IMR-90 (cell line): ENCODE measurements around the gene SCARB1. TPM values are rescaled to one million over a fixed set of nuclear protein-coding genes. Genes with fewer than 3 reads are reported as not detected.

ENCODE experiments used
- ATAC-seq: fragments of 200-7000 bp; cut with Tn5 transposase; 2 replicates; pipeline ENCODE4 v1.9.1; 2020; ENCODE audit warnings: low read depth, mild to moderate bottlenecking, moderate library complexity
- BruUV-seq: library from RNA; stranded (reverse); fragments of 400-500 nt; replicated peaks from 2 replicates; lab custom pipeline; 2021; lab: Mats Ljungman, UMichigan
- CTCF ChIA-PET: fragments of 300-600 bp; formaldehyde crosslinking; extraction: SDS; loops from one replicate; lab custom pipeline; 2021; ENCODE audit warnings: antibody characterized with exemption; lab: Yijun Ruan, JAX
- POLR2A ChIA-PET: fragments of 300-600 bp; sonication (Branson Sonifier 250); formaldehyde crosslinking; loops from one replicate; lab custom pipeline; 2022; ENCODE audit warnings: antibody characterized with exemption; ENCODE audit not compliant: unreplicated experiment; lab: Charles Lee
- DNase-seq: peaks from one replicate; pipeline ENCODE4 v3.0.0; 2013
- H2AFZ ChIP-seq: replicated peaks from 2 replicates; pipeline ENCODE3; 2013; ENCODE audit warnings: low read length, mild to moderate bottlenecking; ENCODE audit not compliant: poor library complexity
- H2AK5ac ChIP-seq: 2 replicates; pipeline ENCODE4 v1.6.1; 2013; ENCODE audit warnings: low read depth, low read length, inconsistent platforms
- H2AK9ac ChIP-seq: replicated peaks from 2 replicates; pipeline ENCODE3; 2013; ENCODE audit warnings: mild to moderate bottlenecking, low read depth, low read length, moderate library complexity; ENCODE audit not compliant: poor library complexity
- H2BK120ac ChIP-seq: 2 replicates; pipeline ENCODE4 v1.6.1; 2013; ENCODE audit warnings: low read depth, low read length, inconsistent platforms
- H2BK15ac ChIP-seq: 3 replicates; pipeline ENCODE4 v1.6.1; 2013; ENCODE audit warnings: low read depth, low read length, inconsistent platforms
- H2BK20ac ChIP-seq: 2 replicates; pipeline ENCODE4 v1.6.1; 2013; ENCODE audit warnings: low read depth, mild to moderate bottlenecking, inconsistent platforms, low read length, moderate library complexity
- H2BK5ac ChIP-seq: 2 replicates; pipeline ENCODE4 v1.6.1; 2013; ENCODE audit warnings: mild to moderate bottlenecking, low read depth, low read length, inconsistent platforms; ENCODE audit not compliant: poor library complexity, severe bottlenecking
- H3K14ac ChIP-seq: replicated peaks from 2 replicates; pipeline ENCODE4 v1.6.1; 2013; ENCODE audit warnings: low read depth, low read length, inconsistent platforms
- H3K18ac ChIP-seq: 2 replicates; pipeline ENCODE4 v1.6.1; 2013; ENCODE audit warnings: low read depth, low read length, control low read depth
- H3K23ac ChIP-seq: 2 replicates; pipeline ENCODE4 v1.6.1; 2013; ENCODE audit warnings: low read depth, low read length, inconsistent platforms
- H3K27ac ChIP-seq: 2 replicates; pipeline ENCODE4 v1.5.1; 2013; ENCODE audit warnings: mild to moderate bottlenecking, control low read depth, low read length; ENCODE audit not compliant: insufficient read depth
- H3K27me3 ChIP-seq: 2 replicates; pipeline ENCODE4 v1.6.1; 2013; ENCODE audit warnings: low read length; ENCODE audit not compliant: control insufficient read depth, insufficient read depth
- H3K36me3 ChIP-seq: 2 replicates; pipeline ENCODE4 v1.6.1; 2013; ENCODE audit warnings: low read length, mixed read lengths; ENCODE audit not compliant: control insufficient read depth, insufficient read depth
- H3K4ac ChIP-seq: 2 replicates; pipeline ENCODE4 v1.6.1; 2013; ENCODE audit warnings: low read depth, low read length, inconsistent platforms
- H3K4me1 ChIP-seq: 2 replicates; pipeline ENCODE4 v1.6.1; 2013; ENCODE audit warnings: low read length, mixed read lengths; ENCODE audit not compliant: control insufficient read depth, insufficient read depth
- H3K4me2 ChIP-seq: 2 replicates; pipeline ENCODE4 v1.6.1; 2013; ENCODE audit warnings: low read depth, mild to moderate bottlenecking, control low read depth, low read length, moderate library complexity
- H3K4me3 ChIP-seq: 2 replicates; pipeline ENCODE4 v1.5.1; 2013; ENCODE audit warnings: low read depth, mild to moderate bottlenecking, control low read depth, low read length, moderate library complexity; ENCODE audit not compliant: insufficient read depth
- H3K56ac ChIP-seq: 2 replicates; pipeline ENCODE4 v1.6.1; 2013; ENCODE audit warnings: low read length, inconsistent platforms; ENCODE audit not compliant: insufficient read depth; ENCODE audit errors: extremely low read depth
- H3K79me1 ChIP-seq, 2 experiments: 2 replicates each; pipeline ENCODE4 v1.6.1; 2013; ENCODE audit warnings: low read length in 2 of 2, inconsistent platforms in 1 of 2, low read depth in 1 of 2
- H3K9ac ChIP-seq: 2 replicates; pipeline ENCODE4 v1.6.1; 2013; ENCODE audit warnings: low read depth, low read length, control low read depth
- H3K9me1 ChIP-seq: 2 replicates; pipeline ENCODE4 v1.6.1; 2013; ENCODE audit warnings: low read length, inconsistent platforms; ENCODE audit not compliant: insufficient read depth
- H3K9me3 ChIP-seq: 2 replicates; pipeline ENCODE4 v1.6.1; 2013; ENCODE audit warnings: low read length; ENCODE audit not compliant: control insufficient read depth, insufficient read depth
- H4K20me1 ChIP-seq: 2 replicates; pipeline ENCODE4 v1.6.1; 2013; ENCODE audit warnings: low read length, inconsistent platforms; ENCODE audit not compliant: insufficient read depth
- H4K5ac ChIP-seq: 2 replicates; pipeline ENCODE4 v1.6.1; 2013; ENCODE audit warnings: mild to moderate bottlenecking, low read depth, low read length, control low read depth
- H4K8ac ChIP-seq, 2 experiments: 2 replicates each; pipeline ENCODE4 v1.6.1; 2013; ENCODE audit warnings: low read depth in 2 of 2, low read length in 2 of 2, control low read depth in 1 of 2, inconsistent platforms in 1 of 2
- H4K91ac ChIP-seq: 2 replicates; pipeline ENCODE4 v1.6.1; 2013; ENCODE audit warnings: low read depth, low read length, inconsistent platforms; ENCODE audit not compliant: insufficient read depth
- USF2 ChIP-seq: fragments of 150-350 bp; IDR thresholded peaks from 2 replicates; pipeline ENCODE4 v1.6.1; 2017; ENCODE audit warnings: mild to moderate bottlenecking, antibody characterized with exemption, low read length, low read depth
- WGBS, 2 experiments: methylation state at CpG; one replicate each; pipeline versions ENCODE4 v1.1.5 to v1.1.7; 2013; ENCODE audit warnings: missing lambda C conversion rate in 2 of 2; ENCODE audit not compliant: insufficient read length in 1 of 2; ENCODE audit errors: extremely low coverage in 2 of 2; 5-methylcytosine and 5-hydroxymethylcytosine counted together
- dilution Hi-C: fragments of 300-500 bp; cut with HindIII; formaldehyde crosslinking; loops from one replicate; pipeline ENCODE4 v1.14.3; 2018; ENCODE audit warnings: low sequenced_read_pairs; ENCODE audit not compliant: unreplicated experiment
- in situ Hi-C: fragments of 300-500 bp; cut with MboI; formaldehyde crosslinking; loops from 3 replicates; pipeline ENCODE4 v1.14.3; 2019; ENCODE audit warnings: low sequenced_read_pairs, inconsistent platforms, mixed read lengths
- intact Hi-C: fragments of 100-400 bp; cut with micrococcal nuclease; formaldehyde crosslinking; loops from 2 replicates; pipeline ENCODE4 v1.10.0; 2022
- polyA plus RNA-seq, 3 experiments: library from polyadenylated mRNA; depleted of rRNA; stranded (reverse); fragments of >200 nt; gene quantifications; 2 replicates each; pipeline ENCODE4 v1.2.3, GENCODE V29; 2012; ENCODE audit warnings: low replicate concordance in 1 of 3
- total RNA-seq: library from RNA; depleted of rRNA; stranded (reverse); fragments of >200 nt; gene quantifications from 2 replicates; pipeline ENCODE4 v1.2.3, GENCODE V29; 2012

SCARB1 gene
- total and polyA plus RNA-seq, 2 of the 4 experiments (the other 2 are of a cell fraction), result 3.0 to 24.8 TPM

GRCh38 chr12:124856842-124857178 lies 6.9 kb downstream of the SCARB1 start:
- intact Hi-C loops, result no loop called here
- no peak overlapping the region for H3K27ac ChIP-seq
- no peak overlapping the region for H2BK20ac ChIP-seq
- H3K9me3 ChIP-seq, result no peaks in the 10 kb centered on the region
- no peak overlapping the region for H2BK5ac ChIP-seq
- in situ Hi-C loops, result no loop called here
- H2AK9ac ChIP-seq, result no peak overlapping the region
- no peak overlapping the region for H4K91ac ChIP-seq
- no peak overlapping the region for H3K4ac ChIP-seq
- H2BK15ac ChIP-seq, result no peak overlapping the region
- no peak overlapping the region for H2AFZ ChIP-seq
- H4K8ac ChIP-seq, result no peak overlapping the region
- H3K27me3 ChIP-seq, result no peaks in the 10 kb centered on the region
- no peak for TF ChIP-seq USF2
- H3K36me3 ChIP-seq, result peaks cover 1% of the 10 kb centered on the region; the same call in 1 of the 2 replicates
- CTCF ChIA-PET, result no interaction called here
- H4K20me1 ChIP-seq, result no peaks in the 10 kb centered on the region
- no peak overlapping the region for H4K5ac ChIP-seq
- BruUV-seq, result no TSS peak
- H3K56ac ChIP-seq, result no peak overlapping the region
- dilution Hi-C loops, result no loop called here
- H3K4me3 ChIP-seq, result no peak overlapping the region
- DNase-seq (no peak), ATAC-seq (no peak)
- no peak overlapping the region for H3K23ac ChIP-seq
- H3K9me1 ChIP-seq, result peaks cover 10% of the 10 kb centered on the region
- no peaks in the 10 kb centered on the region for H3K79me1 ChIP-seq
- no peak overlapping the region for H2BK120ac ChIP-seq
- H3K9ac ChIP-seq, result no peak overlapping the region
- no peak overlapping the region for H3K18ac ChIP-seq
- POLR2A ChIA-PET, result no interaction called here
- H3K4me2 ChIP-seq, result no peak overlapping the region
- peaks cover 9% of the 10 kb centered on the region for H3K4me1 ChIP-seq
- no peak overlapping the region for H2AK5ac ChIP-seq
- H3K14ac ChIP-seq, result no peak overlapping the region
- WGBS, 2 experiments, result 86% methylated on average over 11 of the region's 14 CpGs; no CpG with 5 or more reads in 1 of the 2 experiments
